Ascending aorta (tissue), 2 donors: Measurements from ENCODE around the gene NFATC3. TPM values are rescaled to one million over a fixed set of nuclear protein-coding genes. Genes with fewer than 3 reads are reported as not detected.

Experiments used
- DNase-seq, 2 donors: peaks; one replicate each; pipeline ENCODE4 v3.0.0-alpha.2; 2019; ENCODE audit warnings: low spot score in 2 of 2
- H3K27ac ChIP-seq, 2 donors: fragments of 200-600 bp; sonication (generic); one replicate each; pipeline ENCODE4 v1.5.1; 2016 to 2017; ENCODE audit warnings: mild to moderate bottlenecking in 1 of 2
- H3K27me3 ChIP-seq: fragments of 200-600 bp; sonication (generic); one replicate; pipeline ENCODE4 v1.5.1; 2017
- H3K36me3 ChIP-seq, 2 donors: fragments of 200-600 bp; sonication (generic); one replicate each; pipeline ENCODE4 v1.5.1; 2016
- H3K4me1 ChIP-seq, 2 donors: fragments of 200-600 bp; sonication (generic); one replicate each; pipeline ENCODE4 v1.5.1; 2016 to 2017; ENCODE audit warnings: mild to moderate bottlenecking in 1 of 2
- H3K4me3 ChIP-seq, 2 donors: fragments of 200-600 bp; sonication (generic); one replicate each; pipeline ENCODE4 v1.5.1; 2016 to 2017; ENCODE audit warnings: mild to moderate bottlenecking in 1 of 2
- H3K9me3 ChIP-seq, 2 donors: fragments of 200-600 bp; sonication (generic); one replicate each; pipeline ENCODE4 v1.5.1; 2016
- CTCF ChIP-seq, 3 experiments: fragments of 200-600 bp in 2 of 3; fragments of 450-650 bp in 1 of 3; sonication (generic) in 2 of 3; IDR thresholded peaks; one replicate each; pipeline ENCODE4 v1.5.1; 2016 to 2019; ENCODE audit warnings: antibody characterized with exemption in 3 of 3, mild to moderate bottlenecking in 1 of 3, moderate library complexity in 1 of 3
- intact Hi-C: fragments of 100-400 bp; cut with DNase I; formaldehyde crosslinking; loops from one replicate; pipeline ENCODE4 v1.15.1; 2023
- total RNA-seq: library from RNA; depleted of rRNA; stranded (reverse); fragments of >200 nt; gene quantifications from one replicate; pipeline ENCODE4 v1.1.0, GENCODE V29; 2016

NFATC3 gene
- total RNA-seq, 1 donor from 2014 or later, result 36.4 TPM

DNA sequence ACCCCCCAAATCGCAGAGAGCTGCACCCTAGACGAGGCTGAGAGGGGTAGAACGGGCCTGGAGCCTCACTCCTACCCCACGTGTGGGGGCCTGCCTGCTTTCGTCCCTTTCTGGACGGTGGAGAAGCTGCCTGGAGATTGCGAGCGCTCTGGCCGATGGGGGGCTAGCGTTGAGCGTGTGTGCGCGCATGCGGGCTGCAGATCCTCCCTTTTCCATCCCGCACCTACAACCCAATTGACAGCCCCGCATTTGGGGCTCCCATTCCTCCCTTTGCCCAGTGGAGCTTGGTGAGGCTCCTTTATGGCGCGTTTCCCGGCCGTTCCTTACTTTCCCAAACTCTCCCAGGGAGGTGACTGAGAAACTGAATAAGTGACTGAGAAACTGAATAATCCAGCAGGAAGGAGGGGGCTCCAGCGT is 151.7 kb downstream of the NFATC3 start:
- Histone ChIP-seq H3K9me3 (no peaks in the 10 kb centered on the region), H3K4me3 (peak overlapping the region; percentile 54 to 69), H3K4me1 (peaks cover 11 to 16% of the 10 kb centered on the region in 2 donors), H3K36me3 (no peaks in the 10 kb centered on the region), H3K27me3 (no peaks in the 10 kb centered on the region), H3K27ac (peak overlapping the region; percentile 78 to 92)
- no peak for DNase-seq
- intact Hi-C loops, result loop anchor here (2.0 to 10.0 kb wide), 4 partner anchors 22 to 430 kb away; partner anchors contain the start of genes NFATC3, RANBP10, SLC12A4 and TSNAXIP1
- TF ChIP-seq CTCF (IDR thresholded peaks at IDR 0.05), result no peak

DNA sequence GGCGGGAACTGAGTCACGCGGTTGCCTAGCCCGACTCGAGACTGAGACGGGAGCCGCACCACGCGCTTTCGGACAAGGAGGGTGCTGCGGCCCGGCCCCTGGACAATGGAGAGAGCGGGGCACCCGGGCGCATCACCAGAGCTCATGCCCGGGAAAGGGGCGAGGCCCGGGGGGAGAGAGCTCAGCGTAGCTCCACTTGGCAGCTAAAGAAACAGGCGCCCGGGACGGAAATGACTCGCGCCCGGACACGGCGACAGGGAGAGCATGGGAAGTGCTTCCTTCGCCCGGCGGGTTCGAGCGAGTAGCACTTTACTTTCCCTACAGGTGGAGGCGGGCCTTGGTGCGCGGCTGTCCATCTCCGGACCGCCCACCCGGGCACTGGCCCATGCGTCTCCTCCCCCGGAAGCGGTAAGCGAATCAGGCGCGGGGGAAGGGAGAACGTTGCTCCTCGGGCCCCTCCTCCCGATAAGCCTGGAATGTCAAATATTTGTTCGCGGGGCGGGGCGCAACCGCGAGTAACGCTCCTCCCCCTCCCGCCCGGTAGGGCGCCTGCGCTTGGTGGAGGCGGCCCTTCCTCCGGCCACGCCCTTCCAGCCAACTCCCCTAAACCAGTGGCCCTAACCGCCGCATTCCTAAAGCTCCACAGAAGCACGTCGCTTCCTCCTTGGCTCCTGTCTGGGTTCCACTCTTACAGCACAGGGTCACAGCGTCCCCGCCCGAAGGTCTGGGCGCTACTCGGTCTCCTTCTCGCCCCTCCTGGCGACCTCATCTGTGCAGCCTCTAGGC is 152.3 kb downstream of the NFATC3 start:
- intact Hi-C loops, result loop anchor here (2.0 to 10.0 kb wide), 4 partner anchors 21 to 430 kb away; partner anchors contain the start of genes NFATC3, RANBP10, SLC12A4 and TSNAXIP1
- DNase-seq, result peak; percentile 94 to 99
- Histone ChIP-seq H3K4me3 (peak overlapping the region; percentile 54 to 69), H3K27me3 (no peaks in the 10 kb centered on the region), H3K36me3 (no peaks in the 10 kb centered on the region), H3K4me1 (peaks cover 11 to 16% of the 10 kb centered on the region in 2 donors), H3K9me3 (no peaks in the 10 kb centered on the region), H3K27ac (peak overlapping the region; percentile 78 to 92)
- peak in 1 of 3 experiments; percentile 3 for TF ChIP-seq CTCF (IDR thresholded peaks at IDR 0.05)

DNA sequence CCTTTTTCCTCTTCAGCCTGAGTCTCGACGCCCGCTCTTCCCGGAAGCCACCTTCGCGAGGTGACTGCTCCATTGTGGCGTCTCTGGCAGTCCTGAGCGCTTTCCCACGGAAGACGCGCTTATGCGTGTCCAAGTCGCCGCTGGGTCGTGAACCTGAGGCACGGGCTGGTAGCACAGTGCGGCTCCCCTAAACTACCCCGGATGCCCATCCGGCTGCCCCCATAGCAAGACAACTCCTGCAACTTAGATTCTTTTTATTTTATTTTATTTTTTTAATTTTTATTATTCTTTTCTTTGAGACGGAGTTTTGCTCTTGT is 152.8 kb downstream of the NFATC3 start:
- H3K27ac ChIP-seq, result peak overlapping the region; percentile 78 to 92
- H3K4me3 ChIP-seq, result peak overlapping the region; percentile 54 to 69
- no peaks in the 10 kb centered on the region for H3K9me3 ChIP-seq
- DNase-seq, result no peak
- peaks cover 11 to 16% of the 10 kb centered on the region in 2 donors for H3K4me1 ChIP-seq
- intact Hi-C loops, result loop anchor here (5.0 to 10.0 kb wide), 2 partner anchors 273 to 431 kb away; partner anchors contain the start of genes RANBP10, SLC12A4 and TSNAXIP1
- no peak for TF ChIP-seq CTCF (IDR thresholded peaks at IDR 0.05)
- no peaks in the 10 kb centered on the region for H3K27me3 ChIP-seq
- H3K36me3 ChIP-seq, result no peaks in the 10 kb centered on the region

GRCh38 chr16:68242085-68242484 is 156.9 kb downstream of the NFATC3 start:
- H3K27ac ChIP-seq, result no peak overlapping the region
- no peak for TF ChIP-seq CTCF (IDR thresholded peaks at IDR 0.05)
- no peak overlapping the region for H3K4me3 ChIP-seq
- no peak for DNase-seq
- no peaks in the 10 kb centered on the region for H3K27me3 ChIP-seq
- no peaks in the 10 kb centered on the region for H3K9me3 ChIP-seq
- no peaks in the 10 kb centered on the region for H3K36me3 ChIP-seq
- intact Hi-C loops, result no loop called here
- peaks cover 16 to 25% of the 10 kb centered on the region in 2 donors for H3K4me1 ChIP-seq

- no peak overlapping the region for H3K27ac ChIP-seq
- H3K4me3 ChIP-seq, result no peak overlapping the region
- intact Hi-C loops, result no loop called here
- no peaks in the 10 kb centered on the region for H3K9me3 ChIP-seq
- H3K27me3 ChIP-seq, result no peaks in the 10 kb centered on the region
- H3K36me3 ChIP-seq, result no peaks in the 10 kb centered on the region
- peaks cover 24 to 32% of the 10 kb centered on the region in 2 donors for H3K4me1 ChIP-seq
- TF ChIP-seq CTCF (IDR thresholded peaks at IDR 0.05), result no peak
- no peak for DNase-seq
Measured at GRCh38 chr16:68242926-68243858, 158.0 kb downstream of the NFATC3 start.
